Fibroblast of lung (primary cell): ENCODE data around the gene NPM1. TPM values are rescaled to one million over a fixed set of nuclear protein-coding genes. Genes with fewer than 3 reads are reported as not detected.
"Not testable (repeated sequence)": the region's sequence is repeated elsewhere in the genome, so short reads cannot be mapped to it uniquely, and the experiment has no call there.

Source experiments
- DNase-seq, 2 donors: peaks; one replicate each; pipeline versions ENCODE4 v3.0.0 to v3.0.0-alpha.2; 2010; ENCODE audit warnings: low read depth in 2 of 2
- H2AFZ ChIP-seq: 2 replicates; pipeline ENCODE4 v1.5.1; 2012; ENCODE audit warnings: low read length, control low read depth, inconsistent platforms
- H3K27ac ChIP-seq: 2 replicates; pipeline ENCODE4 v1.5.1; 2011; ENCODE audit warnings: low read length, control low read depth; ENCODE audit not compliant: insufficient read depth
- H3K27me3 ChIP-seq: 2 replicates; pipeline ENCODE4 v1.5.1; 2011; ENCODE audit warnings: mild to moderate bottlenecking, low read length; ENCODE audit not compliant: control insufficient read depth, insufficient read depth
- H3K36me3 ChIP-seq: 2 replicates; pipeline ENCODE4 v1.5.1; 2011; ENCODE audit warnings: low read length; ENCODE audit not compliant: control insufficient read depth, insufficient read depth
- H3K4me1 ChIP-seq: 2 replicates; pipeline ENCODE4 v1.5.1; 2011; ENCODE audit warnings: low read length; ENCODE audit not compliant: control insufficient read depth, insufficient read depth; ENCODE audit errors: extremely low read depth
- H3K4me2 ChIP-seq: 2 replicates; pipeline ENCODE4 v1.5.1; 2011; ENCODE audit warnings: low read length, control low read depth; ENCODE audit not compliant: insufficient read depth; ENCODE audit errors: extremely low read depth
- H3K4me3 ChIP-seq, 4 experiments: fragments of 200-600 bp in 1 of 4; sonication (generic) in 1 of 4; replicated peaks in 1 of 4; 2 replicates each; pipeline ENCODE4 v1.5.1; 2011 to 2016; ENCODE audit warnings: low read length in 4 of 4, low read depth in 3 of 4, mild to moderate bottlenecking in 3 of 4, control low read depth in 2 of 4, inconsistent platforms in 1 of 4, mixed read lengths in 1 of 4; ENCODE audit not compliant: insufficient read depth in 1 of 4; ENCODE audit errors: control extremely low read depth in 1 of 4
- H3K79me2 ChIP-seq: 2 replicates; pipeline ENCODE4 v1.5.1; 2012; ENCODE audit warnings: mild to moderate bottlenecking, low read length, inconsistent platforms; ENCODE audit not compliant: control insufficient read depth, insufficient read depth
- H3K9ac ChIP-seq: 2 replicates; pipeline ENCODE4 v1.5.1; 2011; ENCODE audit warnings: mild to moderate bottlenecking, low read length, control low read depth; ENCODE audit not compliant: insufficient read depth
- H3K9me3 ChIP-seq: 2 replicates; pipeline ENCODE4 v1.5.1; 2012; ENCODE audit warnings: low read depth, low read length; ENCODE audit not compliant: control insufficient read depth, insufficient read depth
- H4K20me1 ChIP-seq: 2 replicates; pipeline ENCODE4 v1.5.1; 2011; ENCODE audit warnings: low read length; ENCODE audit not compliant: control insufficient read depth, insufficient read depth; ENCODE audit errors: extremely low read depth
- EZH2 ChIP-seq: IDR thresholded peaks from 2 replicates; pipeline ENCODE4 v1.5.1; 2012; ENCODE audit warnings: low read length, control low read depth, mild to moderate bottlenecking; ENCODE audit errors: missing control alignments
- polyA plus RNA-seq, 2 donors: library from polyadenylated mRNA; depleted of rRNA in 1 of 2; stranded (reverse) in 1 of 2; unstranded in 1 of 2; fragments of >200 nt; gene quantifications; 2 replicates each; pipeline ENCODE4 v1.2.1, GENCODE V29; 2011 to 2012; ENCODE audit warnings: missing spikeins in 1 of 2
- total RNA-seq: library from RNA; depleted of rRNA; stranded (reverse); fragments of >200 nt; gene quantifications from 2 replicates; pipeline ENCODE4 v1.2.1, GENCODE V29; 2014
- TF ChIP-seq, protein P1 (sequence below), 2 donors: IDR thresholded peaks in 1 of 2; conservative IDR thresholded peaks in 1 of 2; 1 replicate in 1 of 2; 2 replicates in 1 of 2; pipeline ENCODE4 v1.5.1; 2011 to 2012; ENCODE audit warnings: low read length in 2 of 2, control low read depth in 1 of 2, inconsistent platforms in 1 of 2, low read depth in 1 of 2, mild to moderate bottlenecking in 1 of 2

The NPM1 gene
- total and polyA plus RNA-seq, 2 donors (not counting 1 experiment from before 2014, with no cell fraction given), result 1,067 to 4,158 TPM

DNA sequence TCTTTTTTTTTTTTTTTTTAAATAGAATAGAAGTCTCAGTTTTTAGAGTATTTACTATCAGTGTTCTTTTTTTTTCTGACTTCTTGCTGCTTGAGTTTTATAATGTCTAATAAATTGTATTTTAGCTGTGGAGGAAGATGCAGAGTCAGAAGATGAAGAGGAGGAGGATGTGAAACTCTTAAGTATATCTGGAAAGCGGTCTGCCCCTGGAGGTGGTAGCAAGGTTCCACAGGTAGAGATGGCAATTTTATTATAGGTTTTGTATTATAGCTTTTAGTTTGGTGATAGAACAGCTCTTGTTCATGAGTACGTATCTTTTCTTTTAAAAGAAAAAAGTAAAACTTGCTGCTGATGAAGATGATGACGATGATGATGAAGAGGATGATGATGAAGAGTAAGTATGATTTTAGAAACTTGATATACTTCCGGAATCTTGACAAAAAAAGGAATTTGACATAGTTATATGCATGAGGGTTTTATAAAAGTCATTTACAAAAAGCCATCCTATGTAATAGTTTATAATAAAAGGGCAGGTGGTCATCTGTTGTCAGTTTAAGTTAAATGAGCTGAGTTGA is 5.0 kb downstream of the NPM1 start:
- peaks cover 30% of the 10 kb centered on the region for H3K36me3 ChIP-seq
- H3K4me3 ChIP-seq, result no peak overlapping the region
- TF ChIP-seq, protein P1, sequence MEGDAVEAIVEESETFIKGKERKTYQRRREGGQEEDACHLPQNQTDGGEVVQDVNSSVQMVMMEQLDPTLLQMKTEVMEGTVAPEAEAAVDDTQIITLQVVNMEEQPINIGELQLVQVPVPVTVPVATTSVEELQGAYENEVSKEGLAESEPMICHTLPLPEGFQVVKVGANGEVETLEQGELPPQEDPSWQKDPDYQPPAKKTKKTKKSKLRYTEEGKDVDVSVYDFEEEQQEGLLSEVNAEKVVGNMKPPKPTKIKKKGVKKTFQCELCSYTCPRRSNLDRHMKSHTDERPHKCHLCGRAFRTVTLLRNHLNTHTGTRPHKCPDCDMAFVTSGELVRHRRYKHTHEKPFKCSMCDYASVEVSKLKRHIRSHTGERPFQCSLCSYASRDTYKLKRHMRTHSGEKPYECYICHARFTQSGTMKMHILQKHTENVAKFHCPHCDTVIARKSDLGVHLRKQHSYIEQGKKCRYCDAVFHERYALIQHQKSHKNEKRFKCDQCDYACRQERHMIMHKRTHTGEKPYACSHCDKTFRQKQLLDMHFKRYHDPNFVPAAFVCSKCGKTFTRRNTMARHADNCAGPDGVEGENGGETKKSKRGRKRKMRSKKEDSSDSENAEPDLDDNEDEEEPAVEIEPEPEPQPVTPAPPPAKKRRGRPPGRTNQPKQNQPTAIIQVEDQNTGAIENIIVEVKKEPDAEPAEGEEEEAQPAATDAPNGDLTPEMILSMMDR (conservative IDR thresholded peaks at IDR 0.05 in 1 of 2, IDR thresholded peaks at IDR 0.05 in 1 of 2; ENCODE audit: low read depth in 1 of 2, low read length in 2 of 2), result no peak
- no peak for TF ChIP-seq EZH2

DNA sequence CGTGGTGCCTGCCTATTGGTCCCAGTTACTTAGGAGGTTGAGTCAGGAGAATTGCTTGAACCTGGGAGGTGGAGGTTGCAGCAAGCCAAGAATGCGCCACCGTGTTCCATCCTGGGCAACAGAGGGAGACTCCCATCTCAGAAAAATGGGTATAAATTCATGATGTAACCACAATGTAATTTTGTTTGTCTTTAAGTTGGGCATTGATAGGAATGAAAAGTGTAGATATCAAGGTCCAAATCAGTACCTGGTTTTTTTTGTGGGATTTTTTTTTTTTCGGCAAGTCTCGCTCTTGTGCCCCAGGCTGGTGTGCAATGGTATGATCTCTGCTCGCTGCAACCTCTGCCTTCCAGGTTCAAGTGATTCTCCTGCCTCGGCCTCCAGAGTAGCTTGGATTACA is 7.4 kb downstream of the NPM1 start:
- Histone ChIP-seq H3K27me3 (no peaks in the 10 kb centered on the region), H3K9me3 (no peaks in the 10 kb centered on the region), H3K27ac (no peak overlapping the region), H3K79me2 (peaks cover 100% of the 10 kb centered on the region), H3K4me1 (no peaks in the 10 kb centered on the region), H3K4me2 (no peak overlapping the region), H3K4me3 (no peak overlapping the region), H3K36me3 (peaks cover 33% of the 10 kb centered on the region), H4K20me1 (peaks cover 19% of the 10 kb centered on the region), H2AFZ (no peak overlapping the region), H3K9ac (no peak overlapping the region)
- TF ChIP-seq, protein P1 (conservative IDR thresholded peaks at IDR 0.05 in 1 of 2, IDR thresholded peaks at IDR 0.05 in 1 of 2; ENCODE audit: low read depth in 1 of 2, low read length in 2 of 2), result no peak
- no peak for TF ChIP-seq EZH2
- DNase-seq, result no peak

More for the DNA sequence above, 5.0 kb downstream of the NPM1 start:
- no peaks in the 10 kb centered on the region for H3K27me3 ChIP-seq
- no peaks in the 10 kb centered on the region for H3K4me1 ChIP-seq
- peaks cover 30% of the 10 kb centered on the region for H4K20me1 ChIP-seq
- DNase-seq, result no peak
- no peak overlapping the region for H3K27ac ChIP-seq
- no peaks in the 10 kb centered on the region for H3K9me3 ChIP-seq
- H2AFZ ChIP-seq, result no peak overlapping the region
- H3K79me2 ChIP-seq, result peaks cover 100% of the 10 kb centered on the region
- no peak overlapping the region for H3K4me2 ChIP-seq
- no peak overlapping the region for H3K9ac ChIP-seq

DNA sequence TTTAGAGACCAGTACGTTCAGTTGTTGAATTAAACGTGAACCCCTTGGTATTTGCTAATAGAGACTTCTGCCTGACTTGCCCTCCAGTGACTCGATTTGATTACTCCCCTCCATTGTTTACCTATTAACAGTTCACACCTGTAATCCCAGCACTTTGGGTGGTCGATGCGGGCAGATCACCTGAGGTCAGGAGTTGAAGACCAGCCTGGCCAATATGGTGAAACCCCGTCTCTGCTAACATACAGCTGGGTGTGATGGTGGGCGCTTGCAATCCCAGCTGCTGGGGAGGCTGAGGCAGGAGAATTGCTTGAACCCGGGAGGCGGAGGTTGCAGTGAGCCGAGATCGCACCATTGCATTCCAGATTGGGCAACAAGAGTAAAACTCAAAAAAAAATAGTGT is 8.9 kb downstream of the NPM1 start:
- H3K4me2 ChIP-seq, result not testable (repeated sequence)
- H3K36me3 ChIP-seq, result peaks cover 38% of the 10 kb centered on the region
- peaks cover 12% of the 10 kb centered on the region for H4K20me1 ChIP-seq

More for the DNA sequence above, 8.9 kb downstream of the NPM1 start:
- H3K79me2 ChIP-seq, result peaks cover 100% of the 10 kb centered on the region
- H3K9me3 ChIP-seq, H3K27ac ChIP-seq, DNase-seq, H2AFZ ChIP-seq, H3K4me1 ChIP-seq, H3K9ac ChIP-seq, H3K27me3 ChIP-seq, H3K4me3 ChIP-seq: not testable (repeated sequence)
